GM18951 (cell line): ENCODE results near the gene NCKAP5.

Experiments used
- POLR2A ChIP-seq: IDR thresholded peaks from 4 replicates; pipeline ENCODE4 v1.6.1; 2011; ENCODE audit warnings: mild to moderate bottlenecking; ENCODE audit not compliant: insufficient read length, insufficient read depth; ENCODE audit errors: extremely low read depth
- in situ Hi-C: fragments of 300-500 bp; cut with MboI; formaldehyde crosslinking; loops from one replicate; pipeline ENCODE4 v1.12.0; 2022; ENCODE audit warnings: low sequenced_read_pairs, mixed read lengths, inconsistent platforms; ENCODE audit not compliant: unreplicated experiment

NCKAP5 gene

GRCh38 chr2:133077269-133077822 lies 490.9 kb downstream of the NCKAP5 start:
- in situ Hi-C loops, result no loop called here
- TF ChIP-seq POLR2A, result no peak

- TF ChIP-seq POLR2A, result no peak
- in situ Hi-C loops, result no loop called here
Measured at GRCh38 chr2:133072837-133073694, 495.2 kb downstream of the NCKAP5 start.

DNA sequence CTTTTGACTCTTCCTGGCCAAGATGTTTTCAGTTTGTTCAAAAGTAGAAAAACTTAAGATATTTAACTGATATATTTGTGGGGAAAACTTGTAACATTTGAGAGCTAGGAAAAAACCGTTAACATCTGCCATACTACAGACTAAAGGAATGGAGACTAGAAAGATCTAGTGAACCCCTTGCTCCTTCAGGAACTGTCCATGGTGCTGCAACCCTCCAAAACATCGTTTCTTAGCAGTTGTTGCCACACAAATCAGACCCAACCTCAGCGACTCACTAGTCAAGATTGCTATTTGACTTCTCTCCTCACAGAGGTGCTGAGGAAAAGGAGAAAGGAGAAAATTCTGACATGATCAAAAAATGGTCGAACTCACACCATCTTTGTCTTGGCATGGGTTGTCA lies 504.5 kb downstream of the NCKAP5 start:
- in situ Hi-C loops, result no loop called here
- TF ChIP-seq POLR2A, result no peak

GRCh38 chr2:133062931-133063665 lies 505.2 kb downstream of the NCKAP5 start:
- TF ChIP-seq POLR2A, result no peak
- in situ Hi-C loops, result no loop called here

DNA sequence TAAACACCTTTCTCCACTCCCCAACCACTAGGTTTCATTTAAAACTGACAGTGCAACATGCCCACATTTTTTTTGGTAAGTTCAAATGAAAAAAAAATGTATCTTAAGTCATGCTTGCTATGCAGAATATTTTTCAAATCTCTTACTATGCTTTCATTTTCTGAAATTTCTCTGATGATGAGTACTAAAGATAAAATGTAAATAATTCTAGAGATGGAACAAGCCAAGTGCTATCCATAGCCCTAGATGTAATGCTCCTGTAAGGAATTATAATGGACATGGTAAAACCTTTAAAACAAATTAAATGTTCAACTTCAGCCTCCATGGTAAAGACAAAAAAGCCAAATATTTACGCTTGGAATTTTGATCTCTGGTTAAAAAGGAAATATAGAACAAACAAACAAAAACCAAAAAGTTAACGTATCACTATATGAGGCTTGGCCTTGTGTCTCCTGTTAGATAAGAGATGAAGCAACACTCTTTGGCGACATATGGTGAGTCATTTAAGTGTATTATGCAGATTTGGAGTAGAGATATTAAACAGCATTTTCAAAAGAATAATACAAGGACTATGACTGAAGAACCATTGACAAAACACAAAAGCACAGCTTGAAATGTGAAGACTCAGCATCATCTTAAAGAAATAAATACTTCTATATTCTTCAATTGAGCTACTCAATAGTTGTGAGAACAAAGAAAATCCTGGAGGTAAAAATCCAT lies 506.2 kb downstream of the NCKAP5 start:
- in situ Hi-C loops, result no loop called here
- no peak for TF ChIP-seq POLR2A

GRCh38 chr2:133054297-133054696 lies 514.0 kb downstream of the NCKAP5 start:
- no peak for TF ChIP-seq POLR2A
- in situ Hi-C loops, result no loop called here

DNA sequence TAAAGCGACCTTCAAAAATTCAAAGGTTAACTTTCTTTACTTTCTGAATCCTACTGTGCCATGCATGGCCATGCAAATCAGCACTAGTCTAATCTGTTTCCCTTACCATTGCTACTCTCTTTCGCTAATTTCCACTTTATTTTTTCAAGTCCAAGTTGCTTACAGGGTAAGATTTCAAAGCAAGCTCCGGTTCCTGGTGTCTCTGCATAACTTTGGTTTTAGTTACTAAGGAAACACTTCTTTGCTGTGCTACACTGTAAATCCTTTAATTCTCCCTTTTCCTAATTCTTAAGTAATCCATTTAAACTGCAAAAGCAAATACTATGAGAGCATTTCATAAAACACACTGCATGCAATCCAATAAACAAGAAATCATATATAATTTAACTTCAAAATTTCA lies 514.7 kb downstream of the NCKAP5 start:
- in situ Hi-C loops, result no loop called here
- no peak for TF ChIP-seq POLR2A

- no peak for TF ChIP-seq POLR2A
Measured at GRCh38 chr2:133045787-133046186, 522.5 kb downstream of the NCKAP5 start.

DNA sequence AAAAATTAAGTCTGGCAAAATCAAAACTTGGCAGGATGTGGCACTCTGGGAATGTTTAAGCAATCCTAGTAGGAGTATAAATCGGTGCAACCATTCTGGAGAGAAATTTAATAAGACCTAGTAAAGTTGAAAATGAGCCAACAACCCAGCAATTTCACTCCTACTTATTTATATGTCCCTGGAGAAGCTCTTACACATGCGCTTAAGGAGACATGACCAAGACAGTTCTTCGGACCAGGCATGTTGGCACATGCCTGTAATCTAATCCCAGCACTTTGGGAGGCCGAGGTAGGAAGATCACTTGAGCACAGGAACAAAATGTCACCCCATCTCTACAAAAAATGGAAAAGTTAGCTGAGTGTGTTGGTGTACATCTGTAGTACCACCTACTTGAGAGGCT lies 523.7 kb downstream of the NCKAP5 start:
- no peak for TF ChIP-seq POLR2A
- in situ Hi-C loops, result no loop called here

More at GRCh38 chr2:133045787-133046186, 522.5 kb downstream of the NCKAP5 start:
- in situ Hi-C loops, result no loop called here

DNA sequence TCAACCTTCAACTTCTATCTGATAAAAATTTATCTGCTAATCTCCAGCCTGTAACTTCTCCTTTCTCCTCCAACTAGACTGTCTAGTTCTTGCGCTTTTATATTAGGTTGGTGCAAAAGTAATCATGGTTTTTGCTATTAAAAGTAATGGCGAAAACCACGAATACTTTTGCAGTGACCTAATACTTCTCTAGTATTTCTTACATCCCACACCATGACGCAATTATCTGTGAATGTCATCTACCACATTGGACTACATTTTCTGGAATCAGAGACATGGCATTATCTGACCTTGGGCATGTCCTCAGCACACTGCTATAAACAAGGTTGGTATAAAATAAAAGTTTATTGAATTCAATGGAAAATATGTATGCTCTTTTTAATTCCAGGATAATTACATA lies 528.1 kb downstream of the NCKAP5 start:
- in situ Hi-C loops, result no loop called here
- TF ChIP-seq POLR2A, result no peak

DNA sequence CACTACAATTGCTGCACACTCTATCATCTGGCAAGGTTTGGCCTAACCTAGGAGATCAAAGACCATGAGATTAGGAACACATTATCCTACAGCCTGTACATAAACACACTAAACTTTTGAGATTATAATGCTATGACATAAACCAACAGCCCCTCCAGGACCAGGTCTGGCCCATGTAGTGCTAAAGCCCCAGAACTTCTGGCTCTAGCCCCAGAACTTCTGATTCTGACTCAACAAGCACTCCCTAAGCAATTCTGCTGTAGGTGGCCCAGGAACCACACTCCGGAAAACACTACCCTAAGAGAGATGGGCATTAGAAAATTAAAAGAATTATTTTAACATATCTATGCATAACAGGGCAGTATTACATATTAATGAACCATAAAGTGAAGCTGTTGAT lies 528.7 kb downstream of the NCKAP5 start:
- no peak for TF ChIP-seq POLR2A
- in situ Hi-C loops, result no loop called here

GRCh38 chr2:133026536-133027177 lies 541.6 kb downstream of the NCKAP5 start:
- in situ Hi-C loops, result no loop called here
- TF ChIP-seq POLR2A, result no peak
